Heart right ventricle (tissue), 16 donors: ENCODE data around the gene PODXL2. TPM values are rescaled to one million over a fixed set of nuclear protein-coding genes. Genes with fewer than 3 reads are reported as not detected.

Source experiments
- ATAC-seq, 8 donors: fragments of 200-7000 bp; cut with Tn5 transposase; one replicate each; pipeline ENCODE4 v1.9.1; 2020; ENCODE audit warnings: mild to moderate bottlenecking in 8 of 8, moderate library complexity in 8 of 8, moderate number of reproducible peaks in 1 of 8
- DNase-seq, 2 donors: peaks; one replicate each; pipeline ENCODE4 v3.0.0-alpha.2; 2020
- H3K27ac ChIP-seq, 10 donors: fragments of 200-600 bp; sonication (generic) in 2 of 10; one replicate each; pipeline versions ENCODE4 v1.5.0 to v1.8.0; 2020 to 2022; ENCODE audit warnings: mild to moderate bottlenecking in 3 of 10
- H3K27me3 ChIP-seq, 7 donors: fragments of 200-600 bp; one replicate each; pipeline ENCODE4 v1.8.0; 2021 to 2022; ENCODE audit warnings: mild to moderate bottlenecking in 2 of 7
- H3K36me3 ChIP-seq, 9 donors: fragments of 200-600 bp; sonication (generic) in 1 of 9; one replicate each; pipeline versions ENCODE4 v1.5.0 to v1.8.0; 2020 to 2022; ENCODE audit warnings: mild to moderate bottlenecking in 2 of 9
- H3K4me1 ChIP-seq, 9 donors: fragments of 200-600 bp; sonication (generic) in 1 of 9; one replicate each; pipeline versions ENCODE4 v1.5.0 to v1.8.0; 2020 to 2022; ENCODE audit warnings: mild to moderate bottlenecking in 4 of 9
- H3K4me3 ChIP-seq, 10 donors: fragments of 200-600 bp; sonication (generic) in 2 of 10; one replicate each; pipeline versions ENCODE4 v1.5.0 to v1.8.0; 2020 to 2022; ENCODE audit warnings: mild to moderate bottlenecking in 7 of 10, moderate library complexity in 2 of 10
- H3K9me3 ChIP-seq, 11 donors: fragments of 200-600 bp in 10 of 11; sonication (generic) in 2 of 11; one replicate each; pipeline versions ENCODE4 v1.5.0 to v1.8.0; 2013 to 2022; ENCODE audit warnings: mild to moderate bottlenecking in 2 of 11, control low read depth in 1 of 11, moderate library complexity in 1 of 11
- WGBS, 2 donors: extraction: QIAGEN DNeasy Blood & Tissue Kit; methylation state at CpG; one replicate each; pipeline ENCODE4 v1.1.7; 2013; ENCODE audit warnings: inconsistent platforms in 1 of 2; 5-methylcytosine and 5-hydroxymethylcytosine counted together
- intact Hi-C, 10 donors: fragments of 100-400 bp; cut with DNase I; formaldehyde crosslinking; loops; one replicate each; pipeline versions ENCODE4 v1.11.1 to v1.14.2; 2022
- polyA plus RNA-seq, 2 donors: library from polyadenylated mRNA; stranded (reverse); fragments of 200-250 nt; gene quantifications; one replicate each; pipeline ENCODE4 v1.2.3, GENCODE V29; 2013
- total RNA-seq, 10 donors: library from RNA; stranded (reverse); fragmentation: NEBNext Ultra II Directional in 3 of 10; extraction: Animal tissue kit (Norgen Biotek cat#: 25700) in 3 of 10; gene quantifications; one replicate each; pipeline versions ENCODE4 v1.2.1 to v1.2.4, GENCODE V29; 2021 to 2023
- TF ChIP-seq, protein P1 (sequence below), 9 donors: fragments of 200-600 bp; sonication (generic) in 2 of 9; IDR thresholded peaks; one replicate each; pipeline versions ENCODE4 v1.5.0 to v1.8.0; 2021 to 2022; ENCODE audit warnings: antibody characterized with exemption in 9 of 9, mild to moderate bottlenecking in 5 of 9, moderate library complexity in 1 of 9
- donor health status: Arrhythmogenic right ventricular cardiomyopathy.
- donor health status: ischemic (EF 13 %, LVEDD 7.1; RV severe dilation, severe dysfunction).
- donor health status: healthy with polysubstance abuse.
- donor health status: DM: no; HTN: yes; CAD: no.
- donor health status: DM: no; HTN: no; CAD: no.
- donor health status: ischemic (EF 25% LVEDD 6.9; RV normal size, moderate dysfunction).
- donor health status: ischemic (EF 25% LVEDD 5.7; RV mildly dilated, moderate dysfunction).
- donor health status: healthy.
- donor health status: DM: yes; HTN: yes; CAD: no.
- donor health status: Ischemic cardiomyopathy.
- donor health status: ischemic (EF 35%, LVEDD 5.7; RV mildly dilated, moderate dysfunction).
- donor health status: nonischemic (EF 11% LVEDD 7.7; RV severe dilation, severe dysfunction).
- donor health status: DM: yes; HTN: yes; CAD: no.
- donor health status: PGD.
- donor health status: ischemic (EF 29% LVEDD 5.4; RV normal size, mild dysfunction).
- donor health status: nonischemic (EF 23%, LVEDD 6.1; RV moderate dilation, normal function).

The PODXL2 gene
- total and polyA plus RNA-seq, 12 donors: 0.42 to 4.0 (median 1.5) TPM

DNA sequence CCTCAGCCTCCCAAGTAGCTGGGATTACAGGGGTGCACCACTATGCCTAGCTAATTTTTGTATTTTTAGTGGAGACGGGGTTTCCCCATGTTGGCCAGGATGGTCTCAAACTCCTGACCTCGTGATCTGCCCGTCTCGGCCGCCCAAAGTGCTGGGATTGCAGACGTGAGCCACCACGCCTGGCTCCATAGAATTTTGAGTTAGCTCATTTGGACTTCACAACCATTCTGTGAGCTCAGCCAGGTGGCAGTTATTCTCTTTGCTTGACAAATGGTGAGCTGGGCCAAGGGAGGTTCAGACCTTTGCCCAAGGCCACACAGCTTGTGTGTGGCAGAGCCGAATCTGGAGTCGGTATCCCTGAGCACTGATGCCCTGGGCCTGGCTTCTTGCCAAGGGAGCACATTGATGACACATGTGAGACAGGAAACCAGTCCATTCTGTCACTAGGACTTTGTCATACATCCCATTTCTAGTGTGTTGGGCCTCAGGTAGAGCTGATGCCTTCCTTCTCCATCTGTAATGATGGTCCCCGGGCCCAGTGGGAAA, 17.6 kb downstream of the PODXL2 start:
- 94 to 98% methylated on average over 10 of the region's 10 CpGs for WGBS, 2 donors
- Histone ChIP-seq H3K4me3 (no peak overlapping the region), H3K4me1 (no peaks in the 10 kb centered on the region), H3K27me3 (no peaks in the 10 kb centered on the region), H3K9me3 (no peaks in the 10 kb centered on the region), H3K36me3 (no peaks in the 10 kb centered on the region), H3K27ac (no peak overlapping the region)
- DNase-seq (no peak), ATAC-seq (no peak)
- intact Hi-C loops: no loop called here
- TF ChIP-seq, protein P1, sequence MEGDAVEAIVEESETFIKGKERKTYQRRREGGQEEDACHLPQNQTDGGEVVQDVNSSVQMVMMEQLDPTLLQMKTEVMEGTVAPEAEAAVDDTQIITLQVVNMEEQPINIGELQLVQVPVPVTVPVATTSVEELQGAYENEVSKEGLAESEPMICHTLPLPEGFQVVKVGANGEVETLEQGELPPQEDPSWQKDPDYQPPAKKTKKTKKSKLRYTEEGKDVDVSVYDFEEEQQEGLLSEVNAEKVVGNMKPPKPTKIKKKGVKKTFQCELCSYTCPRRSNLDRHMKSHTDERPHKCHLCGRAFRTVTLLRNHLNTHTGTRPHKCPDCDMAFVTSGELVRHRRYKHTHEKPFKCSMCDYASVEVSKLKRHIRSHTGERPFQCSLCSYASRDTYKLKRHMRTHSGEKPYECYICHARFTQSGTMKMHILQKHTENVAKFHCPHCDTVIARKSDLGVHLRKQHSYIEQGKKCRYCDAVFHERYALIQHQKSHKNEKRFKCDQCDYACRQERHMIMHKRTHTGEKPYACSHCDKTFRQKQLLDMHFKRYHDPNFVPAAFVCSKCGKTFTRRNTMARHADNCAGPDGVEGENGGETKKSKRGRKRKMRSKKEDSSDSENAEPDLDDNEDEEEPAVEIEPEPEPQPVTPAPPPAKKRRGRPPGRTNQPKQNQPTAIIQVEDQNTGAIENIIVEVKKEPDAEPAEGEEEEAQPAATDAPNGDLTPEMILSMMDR (IDR thresholded peaks at IDR 0.05): no peak

DNA sequence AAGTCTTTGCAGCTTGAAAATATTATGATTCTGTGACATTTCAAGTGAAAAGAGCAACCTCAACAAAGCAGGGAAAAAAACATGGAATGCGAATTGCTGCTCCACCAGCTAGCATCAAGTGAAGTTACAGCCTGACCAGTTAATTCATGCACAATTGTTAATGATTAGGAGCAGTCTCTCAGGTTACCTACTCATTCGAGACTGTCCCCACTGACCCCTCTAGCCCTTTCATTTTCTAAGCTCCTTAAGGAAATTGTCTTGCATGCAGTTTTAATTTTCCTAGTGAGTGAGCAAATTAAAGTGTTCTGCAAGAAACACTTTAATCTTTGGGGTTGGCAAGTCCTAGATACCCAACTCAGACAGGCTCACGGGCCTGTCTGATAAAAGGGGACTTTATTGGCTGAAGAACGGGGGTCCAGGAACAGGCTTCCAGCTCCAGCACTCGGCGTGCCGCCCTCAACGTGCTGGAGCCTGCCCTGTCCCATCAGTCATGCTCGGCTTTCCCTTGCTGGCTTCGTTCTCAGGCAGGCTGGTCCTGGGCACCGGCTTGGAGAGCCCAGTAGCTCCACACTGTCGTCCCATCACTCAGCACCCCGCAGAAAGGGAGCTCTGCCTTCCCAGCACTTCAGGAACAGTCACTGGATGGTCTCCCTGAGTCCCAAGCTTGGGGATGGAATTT, 18.3 kb downstream of the PODXL2 start:
- H3K27ac ChIP-seq: no peak overlapping the region
- no peak for DNase-seq
- H3K4me1 ChIP-seq: peaks cover 0 to 3% (median 1%) of the 10 kb centered on the region in 9 donors
- no peaks in the 10 kb centered on the region for H3K9me3 ChIP-seq
- H3K36me3 ChIP-seq: no peaks in the 10 kb centered on the region
- H3K27me3 ChIP-seq: no peaks in the 10 kb centered on the region
- H3K4me3 ChIP-seq: no peak overlapping the region
- ATAC-seq: no peak
- intact Hi-C loops: no loop called here
- WGBS, 2 donors: 84 to 88% methylated on average over 13 of the region's 13 CpGs
- TF ChIP-seq, protein P1 (IDR thresholded peaks at IDR 0.05): no peak

DNA sequence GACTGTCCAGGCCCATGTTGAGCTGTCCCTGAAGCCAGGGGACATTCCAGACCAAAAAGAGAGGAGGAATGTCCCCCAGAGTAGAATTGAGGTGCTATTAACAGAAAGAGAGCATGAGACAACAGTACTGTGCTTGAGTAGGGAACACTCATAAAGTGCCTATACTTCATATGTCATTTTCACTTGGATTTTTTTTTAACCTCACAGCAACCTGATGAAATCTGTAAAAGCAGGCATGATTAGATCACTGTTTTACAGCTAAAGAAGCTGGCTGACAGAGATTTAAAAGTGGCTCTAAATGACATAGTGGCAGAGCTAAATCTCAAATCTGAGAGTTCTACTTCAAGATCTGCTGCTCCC, 18.8 kb downstream of the PODXL2 start:
- H3K27ac ChIP-seq: no peak overlapping the region
- ATAC-seq: no peak
- intact Hi-C loops: no loop called here
- H3K4me3 ChIP-seq: no peak overlapping the region
- no peaks in the 10 kb centered on the region for H3K9me3 ChIP-seq
- no peaks in the 10 kb centered on the region for H3K27me3 ChIP-seq
- H3K4me1 ChIP-seq: peaks cover 0 to 7% (median 4%) of the 10 kb centered on the region in 9 donors
- DNase-seq: no peak
- TF ChIP-seq, protein P1 (IDR thresholded peaks at IDR 0.05): no peak
- H3K36me3 ChIP-seq: no peaks in the 10 kb centered on the region

DNA sequence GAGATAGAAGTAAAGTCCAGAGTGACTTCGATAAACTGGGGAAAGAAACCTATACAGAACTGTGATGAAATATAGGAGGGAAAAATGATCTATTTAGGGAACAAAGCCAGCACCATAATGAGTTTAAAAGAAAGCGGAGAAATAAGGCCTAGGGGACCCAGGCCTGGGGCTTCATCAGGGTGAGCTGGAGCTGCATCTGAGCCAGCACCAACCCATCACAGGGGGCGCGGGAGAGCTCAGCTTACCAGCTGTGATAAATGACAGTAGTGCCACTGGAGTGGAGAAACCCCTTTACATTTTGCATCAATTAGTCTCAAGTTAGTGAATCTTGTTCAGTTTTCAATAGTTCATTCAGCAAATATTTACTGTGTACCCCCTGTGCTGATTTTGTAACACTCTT, 21.3 kb downstream of the PODXL2 start:
- H3K27me3 ChIP-seq: no peaks in the 10 kb centered on the region
- no peaks in the 10 kb centered on the region for H3K9me3 ChIP-seq
- H3K4me1 ChIP-seq: peaks cover 0 to 7% (median 4%) of the 10 kb centered on the region in 9 donors
- H3K4me3 ChIP-seq: no peak overlapping the region
- no peaks in the 10 kb centered on the region for H3K36me3 ChIP-seq
- ATAC-seq (no peak), DNase-seq (no peak)
- no peak overlapping the region for H3K27ac ChIP-seq
- intact Hi-C loops: loop anchor here in 8 of 10 donors (5.0 to 10.0 kb wide), 3 partner anchors 182 to 405 kb away; partner anchors contain the start of gene SEC61A1 (in 2 of the 8)
- WGBS, 2 donors: 95 to 97% methylated on average over 4 of the region's 4 CpGs
- TF ChIP-seq, protein P1 (IDR thresholded peaks at IDR 0.05): no peak
